A549 treated with dexamethasone at 1 μM for 4 hours (cell line): ENCODE measurements around the gene TRIP12. TPM values are rescaled to one million over a fixed set of nuclear protein-coding genes. Genes with fewer than 3 reads are reported as not detected.

Experiments used
- total RNA-seq: library from RNA; stranded (reverse); fragments of 200-300 nt; extraction: Qiagen RNA extraction; gene quantifications from 5 replicates; pipeline ENCODE4 v1.2.3, GENCODE V29; 2022

The TRIP12 gene
- total RNA-seq, result 88.3 to 136 TPM (median 117 TPM) in 5 replicates

GRCh38 chr2:229921892-229922448, at the start of gene TRIP12:
Gene TRIP12 (minus strand): TSS chr2:229922009. CDS start chr2:229880079, 41,930 bp downstream.

DNA sequence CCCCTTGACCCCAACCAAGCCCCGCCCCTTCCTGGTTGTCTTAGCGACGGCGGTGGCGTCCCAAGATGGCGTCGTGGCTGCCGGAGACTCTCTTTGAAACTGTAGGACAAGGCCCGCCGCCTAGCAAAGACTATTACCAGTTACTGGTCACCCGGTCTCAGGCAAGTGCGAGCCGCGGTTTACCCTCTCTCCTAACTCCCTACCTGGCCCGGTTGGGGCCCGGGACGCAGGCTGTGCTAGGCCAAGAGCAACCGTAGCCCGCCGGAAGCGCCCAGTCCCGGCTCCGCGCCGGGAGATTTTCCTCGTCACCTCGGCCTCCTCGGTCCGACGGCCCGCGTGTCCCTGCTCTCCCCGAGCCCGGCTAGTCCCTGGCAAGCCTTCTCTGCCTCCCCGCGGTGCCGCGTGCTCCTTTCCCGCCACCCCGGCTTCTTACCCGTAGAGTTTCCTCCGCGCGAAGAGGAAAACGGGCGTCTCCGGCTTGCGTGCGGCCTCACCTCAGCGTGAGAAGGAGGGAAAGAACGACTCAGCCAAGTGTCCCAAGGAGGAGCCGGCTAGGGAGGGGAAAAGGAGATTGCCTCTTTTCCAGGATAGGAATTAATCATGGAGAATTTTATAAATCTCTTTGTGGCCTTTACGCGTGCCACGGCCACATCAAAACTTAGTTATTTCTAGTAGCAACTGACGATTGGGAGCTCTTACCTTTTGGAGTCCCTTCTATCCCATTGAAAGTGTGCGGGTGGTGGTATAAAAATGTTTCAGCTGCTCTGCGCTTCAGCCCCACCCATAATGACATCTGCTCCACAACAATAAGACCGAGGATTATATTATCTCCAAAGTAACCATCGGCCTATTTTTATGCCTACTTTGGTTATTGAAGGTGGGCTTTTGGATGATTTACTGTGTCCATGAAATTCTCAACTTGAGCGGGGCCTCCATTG, 909 bp upstream of the TRIP12 start, which contains the start of gene FBXO36:
FBXO36 (plus strand) TSS at position 55 of the 938 bp plus-strand sequence; CDS start at position 66, 11 bp downstream.

DNA sequence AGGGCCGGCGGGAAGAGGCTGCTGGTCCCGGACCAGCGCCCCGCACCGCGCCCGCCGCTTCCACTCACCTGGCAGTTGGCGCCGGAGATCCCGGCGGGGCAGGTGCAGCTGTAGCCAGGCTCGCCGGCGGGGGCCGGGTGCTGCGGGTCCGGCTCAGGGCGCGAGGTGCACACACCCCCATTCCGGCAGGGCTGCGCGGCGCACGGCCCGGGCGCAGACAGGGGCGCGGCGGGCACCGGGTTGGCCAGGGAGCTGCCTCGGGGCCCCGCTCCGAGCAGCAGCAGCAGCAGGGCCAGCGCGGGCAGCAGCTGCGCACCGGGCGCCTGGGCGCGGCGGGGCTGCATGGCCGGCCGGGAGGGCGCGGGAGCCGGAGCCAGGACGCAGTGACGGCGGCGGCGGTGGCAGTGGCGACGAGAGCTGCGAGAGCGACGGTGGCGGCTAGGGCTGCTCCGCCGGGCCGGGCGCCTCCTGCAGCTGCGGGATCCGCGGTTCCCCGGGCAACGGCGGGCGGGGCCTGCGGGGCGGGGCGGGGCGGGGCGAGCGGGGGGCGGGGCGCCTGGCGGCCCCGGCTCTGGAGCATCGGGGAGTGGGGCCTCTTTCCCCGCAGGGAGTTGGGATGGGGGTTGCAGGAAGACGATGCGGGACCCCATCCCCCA, 207.6 kb downstream of the TRIP12 start, which contains the start of gene DNER:
DNER (minus strand) TSS at position 476 of the 656 bp plus-strand sequence; CDS start at position 344, 132 bp downstream.

Other genes starting within 250 kb of the TRIP12 start
- gene DNER, start 207.5 kb downstream of the TRIP12 start, total RNA-seq, result 9.1 to 14.0 TPM (median 10.9 TPM) in 5 replicates
- gene FBXO36, start 494 bp upstream of the TRIP12 start, total RNA-seq, result 0.84 to 1.6 TPM (median 1.3 TPM) in 5 replicates
- 0.66 to 1.3 TPM (median 0.86 TPM) in 5 replicates for gene SLC16A14, start 146.9 kb upstream of the TRIP12 start, total RNA-seq